Inflammatory macrophage (primary cell): ENCODE results near the gene LYZ.

Source experiments
- DNase-seq, 2 donors: peaks; one replicate each; pipeline ENCODE4 v3.0.0-alpha.2; 2020 to 2022

Gene LYZ

GRCh38 chr12:69338936-69339335 lies 9.2 kb upstream of the LYZ start:
- no peak for DNase-seq

DNA sequence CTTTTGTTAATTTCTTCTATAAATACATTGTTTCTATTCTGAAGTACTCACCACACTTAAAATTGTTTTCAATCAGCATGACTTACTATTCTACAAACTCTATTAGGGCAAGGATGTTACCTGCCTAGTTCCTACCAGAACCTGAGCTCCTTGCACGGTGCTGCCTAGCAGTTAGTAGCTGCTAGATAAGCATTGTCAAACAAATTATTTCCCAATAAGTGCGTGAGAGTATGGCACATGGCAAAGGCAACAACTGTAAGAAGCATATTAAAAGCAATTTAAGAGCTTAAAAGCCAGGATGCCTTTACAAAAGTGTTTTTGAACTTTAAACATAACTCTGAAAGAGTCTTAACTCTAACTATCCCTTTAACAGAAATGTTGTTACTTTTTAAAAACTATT lies 8.2 kb upstream of the LYZ start:
- DNase-seq, result peak in 1 of 2 donors; percentile 41

- peak; percentile 80 to 84 for DNase-seq
Measured at GRCh38 chr12:69341328-69341727, 6.9 kb upstream of the LYZ start.

DNA sequence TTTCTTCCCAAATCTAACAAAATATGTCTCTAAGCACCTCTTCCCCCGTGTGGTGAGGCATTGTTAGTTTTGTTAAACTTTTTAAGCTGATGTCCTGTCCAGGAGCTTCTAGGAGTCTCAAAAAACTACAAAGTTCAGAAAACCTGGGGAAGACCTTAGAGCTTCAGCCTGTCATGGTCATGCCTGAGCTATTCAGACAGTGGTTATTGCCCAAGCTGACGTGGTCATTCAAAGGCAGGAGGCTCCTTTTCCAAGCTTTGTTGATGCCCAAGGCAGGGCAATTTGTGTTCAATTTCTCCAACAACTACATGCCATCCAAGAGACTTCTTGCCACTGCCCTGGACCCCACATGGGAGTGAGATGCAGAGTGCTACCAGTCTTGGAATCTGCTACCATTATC lies 5.8 kb upstream of the LYZ start:
- peak in 1 of 2 donors; percentile 60 for DNase-seq

- DNase-seq, result peak; percentile 49 to 89
Measured at GRCh38 chr12:69343357-69343756, 4.8 kb upstream of the LYZ start.

GRCh38 chr12:69343885-69344612 lies 4.1 kb upstream of the LYZ start:
- DNase-seq, result no peak

DNA sequence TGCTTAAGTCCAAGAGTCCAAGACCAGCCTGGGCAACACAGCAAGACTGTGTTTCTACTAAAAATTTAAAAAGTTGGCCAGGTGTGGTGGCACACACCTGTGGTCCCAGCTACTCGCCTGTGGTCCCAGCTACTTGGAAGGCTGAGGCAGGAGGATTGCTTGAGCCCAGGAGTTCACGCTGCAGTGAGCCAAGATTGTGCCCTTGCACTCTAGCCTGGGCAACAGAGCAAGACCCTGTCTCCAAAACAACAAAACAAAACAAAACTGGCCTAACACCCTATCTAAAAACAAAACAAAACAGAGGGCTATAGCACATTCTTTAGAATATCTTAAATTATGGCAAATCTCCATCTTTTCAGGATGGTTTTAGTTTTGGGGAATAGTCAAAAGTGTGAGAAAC lies 3.1 kb upstream of the LYZ start:
- DNase-seq, result no peak

- no peak for DNase-seq
Measured at GRCh38 chr12:69345742-69346141, 2.4 kb upstream of the LYZ start.

DNA sequence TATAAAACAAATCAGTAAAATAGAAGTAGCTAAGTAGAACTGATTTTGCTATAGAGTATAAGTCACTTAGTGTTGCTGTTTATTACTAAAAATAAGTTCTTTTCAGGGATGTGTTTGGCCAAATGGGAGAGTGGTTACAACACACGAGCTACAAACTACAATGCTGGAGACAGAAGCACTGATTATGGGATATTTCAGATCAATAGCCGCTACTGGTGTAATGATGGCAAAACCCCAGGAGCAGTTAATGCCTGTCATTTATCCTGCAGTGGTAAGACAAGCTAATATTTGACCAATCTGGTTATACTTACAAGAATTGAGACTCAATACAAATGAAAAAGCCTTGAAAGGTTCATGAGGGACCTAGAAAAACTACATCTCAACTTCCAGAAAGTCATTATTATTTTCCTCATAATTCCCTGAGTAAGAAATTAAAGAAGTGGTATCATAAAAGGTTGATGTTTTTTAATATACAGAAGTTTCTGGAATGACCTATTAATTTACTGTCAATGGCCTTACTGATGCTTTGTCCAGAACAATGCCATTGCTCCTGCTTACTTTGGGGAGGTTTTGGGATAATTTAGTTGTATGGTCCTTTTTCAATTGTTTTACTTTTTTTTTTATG lies 1.9 kb downstream of the LYZ start:
- peak in 1 of 2 donors; percentile 53 for DNase-seq

DNA sequence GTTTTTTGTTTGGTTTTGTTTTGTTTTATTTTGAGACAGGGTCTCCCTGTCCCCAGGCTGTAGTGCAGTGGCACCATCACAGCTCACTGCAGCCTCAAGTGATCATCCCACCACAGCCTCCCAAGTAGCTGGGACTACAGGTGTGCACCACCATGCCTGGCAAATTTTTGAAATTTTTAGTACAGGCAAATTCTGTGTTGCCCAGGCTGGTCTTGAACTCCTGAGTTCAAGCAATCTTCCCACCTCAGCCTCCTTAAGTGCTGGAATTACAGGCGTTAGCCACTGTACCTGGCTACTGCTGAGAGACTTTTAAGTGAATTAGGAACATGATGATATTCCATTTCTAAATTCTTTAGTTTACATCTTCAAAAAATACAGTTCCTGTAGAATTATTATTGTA lies 2.6 kb downstream of the LYZ start:
- DNase-seq, result peak in 1 of 2 donors; percentile 18

- DNase-seq, result peak in 1 of 2 donors; percentile 14
Measured at GRCh38 chr12:69351462-69352236, 3.5 kb downstream of the LYZ start.

DNA sequence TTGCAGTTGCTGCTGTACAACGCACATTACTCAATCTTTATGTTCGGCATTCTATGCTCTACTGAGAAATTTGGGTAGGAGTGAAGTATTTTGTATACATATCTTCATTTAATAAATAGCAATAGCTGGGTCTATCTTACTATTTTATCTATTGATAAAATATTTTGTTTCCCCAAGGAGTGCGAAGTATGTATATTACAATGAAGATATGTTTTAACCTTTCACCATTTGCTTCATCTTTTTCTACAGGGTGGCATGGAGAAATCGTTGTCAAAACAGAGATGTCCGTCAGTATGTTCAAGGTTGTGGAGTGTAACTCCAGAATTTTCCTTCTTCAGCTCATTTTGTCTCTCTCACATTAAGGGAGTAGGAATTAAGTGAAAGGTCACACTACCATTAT lies 4.7 kb downstream of the LYZ start:
- no peak for DNase-seq

- DNase-seq, result no peak
Measured at GRCh38 chr12:69354172-69354555, 6.0 kb downstream of the LYZ start.

DNA sequence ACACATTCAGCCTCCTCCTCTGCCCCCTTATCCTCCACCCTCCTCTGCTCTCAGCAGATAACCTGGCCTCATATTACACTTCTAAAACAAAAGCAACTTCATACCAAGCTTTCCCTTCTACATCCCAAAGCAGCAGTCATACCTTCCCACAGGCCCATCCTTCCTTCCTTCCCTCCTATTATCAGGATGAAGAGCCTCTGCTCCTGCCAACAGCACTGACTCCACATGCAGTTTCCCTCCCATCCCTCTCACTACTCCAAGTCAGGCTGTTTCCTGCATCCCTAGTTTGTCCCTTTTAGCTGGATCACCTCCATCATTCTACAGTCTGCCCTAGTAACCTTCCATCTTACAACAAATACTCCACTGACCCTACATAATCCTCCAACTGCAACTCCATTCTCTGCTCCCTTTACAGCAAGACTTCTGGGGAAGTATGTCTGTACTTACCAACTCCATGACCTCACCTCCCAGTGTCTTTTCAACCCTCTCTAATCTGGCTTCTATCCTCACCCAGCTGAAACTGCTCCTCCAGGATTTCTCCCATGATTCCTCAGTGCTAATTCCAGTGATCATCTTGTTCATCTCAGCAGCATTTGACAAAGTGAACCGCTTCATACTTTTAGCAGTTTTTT lies 6.5 kb downstream of the LYZ start:
- DNase-seq, result no peak

DNA sequence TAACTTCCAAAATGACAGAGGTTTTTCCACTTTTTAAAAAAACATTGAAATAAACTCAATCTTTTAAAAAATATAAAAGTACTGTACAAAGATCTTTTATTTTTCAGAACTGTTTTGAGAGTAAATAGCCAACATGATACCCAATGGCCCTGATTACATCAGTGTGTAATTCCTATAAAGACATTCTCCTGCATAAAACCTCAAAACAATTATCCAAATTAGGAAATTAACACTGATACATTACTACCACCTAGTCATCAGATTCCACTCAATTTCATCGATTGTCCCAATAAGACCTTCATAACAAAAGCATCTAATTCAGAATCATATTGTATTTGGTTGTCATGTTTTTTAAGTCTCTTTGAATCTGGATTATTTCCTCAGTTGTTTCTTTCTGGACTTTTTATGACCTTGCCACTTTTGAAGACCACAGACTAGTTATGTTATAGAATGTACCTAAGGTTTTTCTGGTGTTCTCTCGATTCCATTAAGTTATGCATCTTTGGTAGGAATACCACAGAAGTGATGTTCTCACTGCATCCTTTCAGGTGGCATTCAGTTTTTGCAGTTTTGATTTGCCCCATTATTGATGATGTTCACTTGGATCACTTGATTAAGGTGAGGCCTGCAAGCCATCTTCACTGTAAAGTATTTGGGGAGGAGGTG lies 7.3 kb downstream of the LYZ start:
- peak in 1 of 2 donors; percentile 50 for DNase-seq

GRCh38 chr12:69359531-69360347 lies 11.6 kb downstream of the LYZ start, which contains the start of gene YEATS4:
Gene YEATS4 (plus strand): TSS chr12:69359743. CDS start chr12:69359973, 230 bp downstream.
- DNase-seq, result peak; percentile 89 to 91

GRCh38 chr12:69360348-69360672 lies 12.1 kb downstream of the LYZ start:
- no peak for DNase-seq

GRCh38 chr12:69366796-69367195 lies 18.6 kb downstream of the LYZ start:
- DNase-seq, result no peak

DNA sequence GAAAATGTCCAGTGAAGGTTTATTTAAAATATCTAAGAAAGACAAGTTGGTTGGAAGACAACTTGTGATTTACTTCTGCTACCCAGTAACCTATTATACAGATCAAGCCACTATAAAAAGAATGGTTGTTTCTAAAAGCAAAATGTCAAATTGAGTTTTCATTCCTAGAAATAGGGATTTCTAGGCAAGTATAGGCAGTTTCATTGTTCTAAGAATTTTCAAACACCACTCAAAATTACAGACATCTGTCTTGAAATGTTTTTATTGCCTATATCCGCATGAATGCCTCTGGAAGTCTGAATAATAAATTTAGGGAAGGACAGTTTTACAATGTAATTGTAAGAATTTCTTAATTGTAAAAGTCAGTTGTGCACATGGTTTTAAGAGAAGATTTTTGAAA lies 20.0 kb downstream of the LYZ start:
- DNase-seq, result no peak

GRCh38 chr12:69383074-69383473 lies 34.9 kb downstream of the LYZ start:
- DNase-seq, result no peak

DNA sequence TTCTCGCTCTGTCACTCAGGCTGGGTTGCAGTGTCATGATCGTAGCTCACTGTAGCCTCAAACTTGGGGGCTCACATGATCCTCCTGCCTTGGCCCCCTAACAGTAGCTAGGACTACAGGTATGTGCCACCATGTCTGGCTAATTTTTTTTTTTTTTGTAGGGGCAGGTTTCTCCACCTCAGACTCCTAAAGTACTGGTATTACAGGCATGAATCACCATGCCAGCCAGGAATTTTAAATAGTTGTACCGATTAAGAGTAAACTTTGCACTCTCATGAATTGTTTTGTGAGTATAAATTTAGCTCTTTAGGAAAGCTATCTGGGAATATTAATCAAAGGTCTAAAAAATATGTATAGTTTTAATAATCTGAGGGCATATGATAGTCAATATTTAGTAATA lies 36.9 kb downstream of the LYZ start:
- DNase-seq, result no peak

GRCh38 chr12:69386921-69387320 lies 38.7 kb downstream of the LYZ start:
- no peak for DNase-seq
